ENCODE data around the gene SEM1.

- TF ChIP-seq SRF (IDR thresholded peaks at IDR 0.05; ENCODE audit: low read depth, low read length) (no peak), RFX5 (IDR thresholded peaks at IDR 0.05; ENCODE audit: borderline replicate concordance, low read depth, low read length) (no peak)
Observed at GRCh38 chr7:96701258-96701657, 8.4 kb downstream of the SEM1 start.
